Hindlimb muscle (tissue), 1 donor: ENCODE results near the gene MCL1. TPM values are rescaled to one million over a fixed set of nuclear protein-coding genes. Genes with fewer than 3 reads are reported as not detected.

Experiments
- DNase-seq: peaks from one replicate; pipeline ENCODE4 v3.0.0-alpha.2; 2013
- polyA plus RNA-seq: library from polyadenylated mRNA; unstranded; fragments of 120-200 nt; gene quantifications from one replicate; pipeline ENCODE4 v1.2.1, GENCODE V29; 2013; ENCODE audit not compliant: insufficient read length

MCL1 gene
- polyA plus RNA-seq, 1 donor = 133 TPM

DNA sequence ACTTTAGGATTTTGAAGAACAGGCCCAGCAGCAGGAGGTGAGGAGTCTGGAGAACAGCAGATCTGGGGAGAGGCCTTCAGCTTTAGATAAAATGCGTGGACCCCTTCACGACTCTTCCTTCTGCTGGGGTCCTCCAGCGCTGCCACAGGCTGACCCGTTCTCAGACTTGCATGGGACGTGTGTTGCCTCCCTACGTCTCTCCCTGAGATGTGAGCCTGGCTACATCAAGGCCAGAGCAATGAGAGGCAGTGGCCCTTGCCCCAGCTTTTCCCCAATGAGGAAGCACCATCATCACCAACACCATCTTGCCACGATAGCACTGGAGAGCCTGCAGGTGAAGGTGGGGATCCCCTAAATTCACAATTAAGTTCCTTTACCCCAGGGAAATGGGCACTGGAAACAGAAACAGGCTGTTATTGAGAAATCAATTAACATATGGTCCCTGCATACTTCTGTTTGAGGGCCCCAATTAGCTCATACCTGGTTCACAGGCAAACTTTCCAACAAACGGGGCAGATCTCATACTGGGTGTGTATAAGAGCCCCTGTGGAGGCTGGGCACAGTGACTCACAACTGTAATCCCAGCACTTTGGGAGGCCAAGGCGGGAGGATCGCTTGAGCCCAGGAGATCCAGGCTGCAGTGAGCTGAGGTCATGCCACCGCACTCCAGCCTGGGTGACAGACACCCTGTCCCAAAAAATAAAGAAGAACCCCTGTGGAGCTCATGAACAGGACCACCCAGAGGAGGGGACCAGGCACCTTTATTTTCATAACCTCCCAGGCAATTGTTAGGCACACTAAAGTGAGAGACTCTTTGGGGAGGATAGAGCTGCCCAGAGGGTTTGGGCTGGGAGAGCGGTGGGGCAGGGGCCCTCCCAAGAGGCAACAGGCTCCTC, 42.3 kb downstream of the MCL1 start:
- DNase-seq = no peak

DNA sequence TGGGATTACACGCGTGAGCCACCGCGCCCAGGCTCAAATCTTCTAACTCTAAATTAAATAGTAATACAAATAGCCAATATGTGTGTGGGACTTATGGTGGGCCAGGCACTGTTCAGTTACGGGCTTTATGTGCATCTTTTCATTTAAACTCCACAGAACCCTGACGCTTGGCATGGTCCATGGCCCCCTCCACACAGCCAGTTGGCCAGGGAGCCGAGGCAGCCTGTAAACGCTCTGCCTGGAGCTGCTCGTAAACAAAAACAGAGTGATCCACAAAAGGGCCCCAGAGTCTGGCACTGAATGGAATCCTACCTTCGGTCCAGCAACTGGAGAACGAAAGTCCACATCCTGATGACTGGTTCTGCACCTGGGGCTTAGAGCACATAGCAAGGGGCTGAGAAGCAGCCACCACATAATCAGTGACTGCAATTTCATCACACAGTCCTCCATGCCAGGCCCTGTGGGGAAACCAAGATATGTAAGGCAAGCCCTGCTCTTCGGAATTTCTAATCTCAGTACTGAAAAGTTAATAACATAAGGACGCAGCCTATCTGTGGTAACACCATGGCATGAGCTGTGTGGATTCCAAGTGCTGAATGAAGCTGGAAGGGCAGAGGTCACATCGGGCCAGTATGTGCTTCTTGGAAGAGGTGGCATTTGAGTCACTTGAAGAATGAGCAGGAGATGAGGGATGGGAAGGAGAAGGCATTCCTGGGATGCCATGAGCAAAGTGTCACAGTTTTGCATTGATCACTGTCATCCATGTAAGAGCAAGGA, 43.7 kb downstream of the MCL1 start:
- no peak for DNase-seq

DNA sequence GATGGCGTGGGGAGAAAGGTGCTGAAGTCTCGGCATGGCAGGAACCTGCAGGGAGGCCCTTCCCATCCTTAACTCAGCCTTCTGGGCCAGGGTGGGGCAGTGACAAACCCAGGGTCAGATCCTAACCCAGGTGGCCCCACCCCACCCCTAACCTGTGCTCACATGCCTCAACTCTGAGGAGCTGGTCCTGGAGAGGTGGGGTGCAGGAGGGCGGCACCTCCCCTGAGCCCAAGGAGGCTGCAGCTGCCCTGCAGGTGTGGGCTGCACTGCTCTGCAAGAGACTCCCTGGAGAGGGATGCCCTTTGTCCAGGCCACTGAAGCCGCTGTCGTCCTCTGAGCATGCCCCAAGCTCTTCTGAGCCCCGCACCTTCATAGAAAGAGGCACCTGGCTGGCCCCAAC, 45.4 kb downstream of the MCL1 start:
- no peak for DNase-seq

DNA sequence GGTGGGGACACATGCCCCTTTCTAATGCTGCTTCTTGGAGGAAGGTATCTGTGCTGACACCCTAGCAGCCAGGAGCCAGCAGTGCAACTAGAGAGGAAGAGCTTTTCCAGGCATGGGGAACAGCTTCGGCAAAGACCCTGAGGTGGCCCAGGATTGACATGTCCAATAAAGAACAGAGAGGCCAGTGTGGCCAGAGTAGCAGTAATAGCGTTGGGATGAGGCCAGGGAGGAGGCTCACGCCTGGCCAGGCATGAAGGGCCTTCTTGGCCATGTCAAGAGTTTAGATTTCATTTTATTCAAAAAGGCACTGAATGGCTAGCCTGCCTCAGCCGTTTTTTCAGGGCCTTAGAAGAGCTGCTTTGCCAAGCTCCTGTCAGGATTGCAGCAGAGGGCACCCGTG, 46.5 kb downstream of the MCL1 start:
- DNase-seq = no peak

DNA sequence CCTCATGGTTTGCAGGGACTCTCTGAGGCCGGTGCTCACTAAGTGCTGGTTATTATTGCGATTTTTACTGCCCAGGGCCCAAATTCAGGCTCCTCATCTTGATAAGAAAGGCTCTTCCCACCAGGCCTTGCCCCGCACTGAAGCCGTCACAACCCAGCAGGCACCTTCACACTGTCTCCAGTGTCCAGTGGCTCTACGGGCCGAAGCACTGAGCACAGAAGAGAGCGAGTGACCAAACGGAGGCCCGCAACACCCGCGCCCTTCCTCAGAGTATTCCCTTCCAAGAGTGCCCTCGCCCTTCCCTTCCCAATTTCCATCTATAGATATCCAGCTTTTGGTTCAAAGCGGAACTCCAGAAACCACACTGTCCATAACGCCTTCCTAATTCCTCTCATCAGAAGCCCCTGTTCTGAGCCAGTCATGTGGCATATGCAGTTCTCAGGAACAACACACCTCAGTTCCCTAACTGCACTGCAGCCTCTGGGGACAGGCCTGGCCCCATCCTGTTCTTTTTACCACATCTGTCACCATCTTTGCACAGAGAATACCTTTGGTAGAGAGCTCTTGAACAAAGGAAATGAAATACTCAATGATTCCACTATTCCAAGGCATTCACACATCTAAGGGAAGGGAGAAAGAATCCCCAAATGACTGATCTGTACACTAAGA, 48.8 kb downstream of the MCL1 start:
- DNase-seq = no peak

DNA sequence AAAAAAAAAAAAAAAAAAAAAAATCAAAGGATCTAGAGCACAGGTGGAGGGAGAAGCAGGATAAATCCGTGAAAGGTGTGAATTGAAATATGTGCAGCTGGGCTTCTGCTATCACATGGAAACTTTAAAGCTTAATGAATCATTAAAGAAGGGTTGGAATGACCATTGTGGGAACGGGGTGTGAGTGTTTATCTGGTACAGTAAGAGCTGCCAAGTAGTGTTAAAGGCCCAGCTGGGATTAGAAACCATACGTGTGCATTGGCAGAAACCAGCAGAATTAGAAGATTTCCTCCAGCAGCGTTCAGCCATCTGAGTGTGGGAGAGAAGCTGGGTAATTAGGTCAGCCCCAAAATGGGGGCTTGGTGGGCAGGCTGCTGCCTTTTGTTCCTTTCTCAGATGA, 50.4 kb downstream of the MCL1 start:
- DNase-seq = no peak

DNA sequence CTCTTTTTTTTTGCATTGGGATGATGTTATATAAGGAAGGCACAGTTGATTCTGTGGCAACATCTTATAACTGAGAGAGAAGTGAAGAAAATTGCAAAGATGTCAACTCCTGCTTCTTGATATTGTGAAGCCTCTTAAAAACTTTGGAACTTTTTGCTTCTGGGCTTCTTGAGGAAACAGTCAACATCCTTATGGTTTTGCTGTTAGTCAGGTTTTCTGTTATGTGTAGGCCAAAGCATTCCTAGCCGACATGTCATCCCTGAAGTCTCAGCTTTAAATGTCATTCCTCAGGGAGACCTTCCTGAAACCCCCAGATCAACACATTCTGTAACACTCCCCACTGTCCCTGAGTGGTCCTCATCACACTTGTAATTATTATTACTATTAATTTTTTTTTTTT, 51.2 kb downstream of the MCL1 start:
- DNase-seq = no peak

DNA sequence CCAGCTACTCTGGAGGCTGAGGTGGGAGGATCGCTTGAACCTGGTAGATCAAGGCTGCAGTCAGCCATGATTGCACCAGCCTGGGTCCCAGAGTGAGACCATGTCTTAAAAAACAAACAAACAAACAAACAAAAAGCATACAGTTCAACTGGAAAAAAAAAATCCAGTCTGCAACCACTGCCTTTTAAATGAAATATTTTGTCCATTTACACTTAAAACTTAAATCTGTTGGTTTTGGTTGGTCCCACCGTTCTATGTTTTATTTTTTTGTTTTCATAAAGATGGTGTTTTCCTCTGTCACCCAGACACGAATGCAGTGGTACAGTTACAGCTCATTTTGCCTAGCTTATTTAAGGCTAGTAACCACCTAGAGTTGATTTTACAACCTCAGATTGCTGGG, 54.1 kb downstream of the MCL1 start:
- DNase-seq = no peak

Other genes starting within 250 kb of the MCL1 start
- 30.1 TPM for gene RPRD2, start 215.5 kb downstream of the MCL1 start, polyA plus RNA-seq
- 27.9 TPM for gene TARS2, start 92.2 kb downstream of the MCL1 start, polyA plus RNA-seq
- gene ECM1, start 71.5 kb downstream of the MCL1 start, polyA plus RNA-seq = 4.2 TPM
- gene FALEC, start 63.9 kb downstream of the MCL1 start, polyA plus RNA-seq = 1.9 TPM
- 65.4 TPM for gene ADAMTSL4, start 30.2 kb downstream of the MCL1 start, polyA plus RNA-seq
- 97.4 TPM for gene ENSA, start 50.0 kb upstream of the MCL1 start, polyA plus RNA-seq
- gene GOLPH3L, start 117.5 kb upstream of the MCL1 start, polyA plus RNA-seq = 19.7 TPM
- gene HORMAD1, start 141.3 kb upstream of the MCL1 start, polyA plus RNA-seq = not detected
- 19.2 TPM for gene CTSS, start 186.2 kb upstream of the MCL1 start, polyA plus RNA-seq
- gene CTSK, start 228.7 kb upstream of the MCL1 start, polyA plus RNA-seq = 44.8 TPM